HG03432 (cell line): Measurements from ENCODE around the gene PPFIBP1.
"Not testable (repeated sequence)": the region's sequence is repeated elsewhere in the genome, so short reads cannot be mapped to it uniquely, and the experiment has no call there.

ENCODE experiments used
- ATAC-seq: cut with Tn5 transposase; IDR thresholded peaks from one replicate; pipeline ENCODE4 v1.9.1; 2021; ENCODE audit warnings: mild to moderate bottlenecking, moderate library complexity; ENCODE audit not compliant: unreplicated experiment

PPFIBP1 gene

DNA sequence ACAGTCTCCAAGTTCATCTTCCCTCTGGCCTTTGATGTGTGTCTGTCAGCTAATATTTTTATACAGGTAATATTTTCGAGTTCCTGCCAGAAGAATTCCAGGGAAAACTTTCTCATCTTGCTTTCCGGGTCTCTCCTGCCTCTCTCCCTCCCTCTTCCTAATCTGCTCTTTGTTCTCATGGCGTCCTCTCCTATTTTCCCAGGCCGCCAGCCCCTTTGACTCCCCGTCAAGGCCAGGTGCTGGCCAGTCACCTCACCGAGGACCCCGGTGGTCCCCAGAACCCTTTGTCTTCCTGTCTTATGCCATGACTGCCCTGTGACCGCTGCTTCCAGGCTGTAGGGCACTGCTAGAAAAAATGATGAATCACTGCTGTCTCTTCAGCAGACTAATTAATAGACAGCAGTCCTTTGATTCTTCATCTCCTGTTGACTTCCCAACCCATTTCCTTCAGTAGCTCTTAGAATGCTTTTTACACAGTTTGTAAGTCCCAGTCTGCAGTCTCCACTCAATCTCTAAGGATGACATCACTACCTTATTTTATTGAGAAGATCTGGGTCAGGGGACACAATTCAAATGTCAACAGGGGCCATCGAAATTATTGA, 40.7 kb downstream of the PPFIBP1 start:
- no peak for ATAC-seq

DNA sequence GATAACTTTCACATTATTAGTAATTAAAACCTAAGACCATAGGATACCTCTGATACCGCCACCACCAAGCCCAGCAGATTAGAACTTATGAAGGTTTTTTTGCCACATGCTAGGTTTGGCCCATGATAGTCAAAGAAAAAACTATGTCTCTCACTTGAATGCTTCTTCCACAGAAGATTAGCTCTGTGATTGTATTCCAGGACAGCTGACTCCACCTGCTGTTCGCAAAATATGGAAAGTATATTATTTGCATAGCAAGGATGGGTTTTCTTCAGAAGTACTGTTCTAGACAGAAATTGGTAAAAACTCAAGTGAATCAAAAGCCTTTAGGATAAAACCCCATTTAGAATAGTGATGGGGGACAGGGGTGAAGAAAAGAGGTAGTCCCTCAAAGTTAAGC, 42.2 kb downstream of the PPFIBP1 start:
- no peak for ATAC-seq

DNA sequence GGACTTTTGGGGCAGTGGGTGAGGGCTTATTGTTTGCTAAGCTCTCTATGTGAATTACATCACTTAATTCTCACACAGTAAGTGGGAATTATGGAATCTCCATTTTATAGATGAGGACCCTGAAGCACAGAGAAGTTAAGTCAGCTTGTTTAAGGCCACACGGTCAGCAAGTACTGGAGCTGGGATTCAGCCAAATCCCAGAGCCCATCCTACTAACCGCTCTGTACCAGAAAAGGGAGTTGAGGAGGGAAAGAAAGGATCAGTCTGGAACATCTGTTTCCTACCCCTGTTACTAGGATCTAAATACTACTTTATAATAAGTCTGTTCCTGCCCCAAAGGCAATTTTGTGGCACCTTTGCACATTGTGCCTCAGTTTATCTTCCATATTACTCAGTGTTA, 42.6 kb downstream of the PPFIBP1 start:
- ATAC-seq = no peak

DNA sequence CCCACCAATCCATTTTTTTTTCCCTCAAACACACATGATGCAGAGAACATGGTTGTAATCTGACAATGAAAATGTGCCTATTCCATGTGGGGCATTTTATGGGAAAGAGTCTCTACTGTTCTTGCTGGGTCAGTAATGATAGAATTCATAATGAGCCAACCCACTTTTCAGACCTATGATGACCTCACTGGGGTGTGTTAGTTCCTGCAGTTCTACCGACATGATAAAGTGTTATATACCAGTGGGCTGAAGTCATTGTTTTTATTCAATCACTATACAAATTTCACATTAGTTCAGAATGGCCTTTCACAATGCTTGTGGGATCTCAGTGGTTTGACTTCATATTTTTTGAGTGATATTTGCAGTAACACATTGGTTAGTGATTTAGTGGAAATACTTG, 47.5 kb downstream of the PPFIBP1 start:
- ATAC-seq = no peak

DNA sequence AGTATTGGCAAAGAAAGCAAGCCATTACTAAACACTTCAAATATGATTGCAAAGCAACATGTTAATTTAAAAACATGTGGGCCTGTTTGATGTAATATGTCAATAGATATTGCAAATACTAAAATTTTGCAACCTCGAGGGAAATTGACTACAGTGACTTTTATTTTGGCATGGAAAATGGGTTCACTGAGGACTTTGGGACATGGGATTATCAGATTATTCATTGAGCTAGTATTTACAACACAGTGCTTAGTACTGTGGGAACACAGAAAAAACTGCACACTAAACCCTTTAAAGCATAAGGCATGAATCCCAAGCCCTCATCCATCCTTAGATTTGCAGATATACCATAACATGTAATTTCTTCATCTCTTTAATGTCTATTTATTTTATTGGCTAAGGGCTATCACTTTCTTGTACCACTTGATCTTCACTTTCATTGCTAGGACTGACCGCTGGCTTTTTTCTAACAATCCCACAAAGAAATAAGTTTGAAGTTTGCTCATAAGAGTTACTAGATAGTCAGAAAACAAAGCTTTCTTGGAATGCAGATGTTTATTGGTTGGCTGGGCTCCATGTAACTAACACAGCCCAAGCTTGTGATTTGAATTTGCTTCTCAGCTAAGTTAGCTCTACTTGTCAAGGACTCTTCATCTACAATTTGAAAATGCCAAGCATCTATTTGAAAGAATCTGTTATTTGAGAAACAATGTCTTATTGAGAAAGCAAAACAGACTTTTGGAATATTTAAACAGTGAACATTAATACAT, 48.7 kb downstream of the PPFIBP1 start:
- no peak for ATAC-seq

DNA sequence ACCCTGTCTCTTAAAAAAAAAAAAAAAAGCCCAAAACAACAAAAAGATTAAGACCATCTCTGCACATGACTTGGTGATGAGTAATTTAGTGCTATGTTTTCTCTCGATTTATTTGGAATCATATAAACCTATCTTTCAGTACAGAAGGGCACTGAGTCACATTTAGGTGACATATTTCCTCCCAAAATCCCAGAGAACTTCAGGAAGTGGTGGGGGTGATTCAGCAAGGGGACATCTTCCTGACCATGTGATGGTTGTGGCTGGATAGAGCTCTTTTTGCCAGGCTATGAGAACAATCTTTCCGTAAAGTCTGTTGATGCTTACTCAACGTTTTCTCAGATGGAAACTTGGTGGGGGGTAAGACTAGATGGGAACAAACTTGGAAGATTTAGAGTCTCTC, 50.0 kb downstream of the PPFIBP1 start:
- ATAC-seq = no peak

DNA sequence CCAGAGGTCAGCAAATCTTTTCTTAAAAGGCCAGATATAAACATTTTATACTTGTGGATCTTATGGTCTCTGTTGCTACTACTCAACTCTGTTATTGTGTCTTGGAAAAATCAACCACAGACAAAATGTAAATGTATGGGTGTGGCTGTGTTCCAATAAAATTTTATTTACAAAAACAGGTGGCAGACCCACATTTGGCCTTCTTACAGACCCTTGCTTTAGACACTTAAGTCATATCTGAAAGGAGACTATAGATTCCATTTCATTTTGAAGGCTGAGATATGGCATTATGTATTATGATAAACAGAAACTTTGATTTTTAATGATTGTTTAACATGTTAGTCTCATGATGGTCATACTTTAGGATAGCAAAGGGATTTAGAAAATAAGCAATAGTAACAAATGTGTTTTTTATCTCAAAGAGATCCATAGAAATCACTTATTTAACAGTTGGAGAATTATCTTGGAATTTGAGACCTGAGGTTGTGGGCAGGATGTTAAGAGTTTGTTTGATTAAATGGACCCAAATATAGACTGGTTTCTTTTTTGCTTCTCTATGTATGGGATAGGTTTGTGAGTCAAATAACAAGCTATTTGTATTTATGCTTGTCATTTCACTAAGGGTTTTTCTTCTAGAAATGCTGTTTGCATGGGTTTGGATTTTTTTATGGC, 51.2 kb downstream of the PPFIBP1 start:
- ATAC-seq = no peak

DNA sequence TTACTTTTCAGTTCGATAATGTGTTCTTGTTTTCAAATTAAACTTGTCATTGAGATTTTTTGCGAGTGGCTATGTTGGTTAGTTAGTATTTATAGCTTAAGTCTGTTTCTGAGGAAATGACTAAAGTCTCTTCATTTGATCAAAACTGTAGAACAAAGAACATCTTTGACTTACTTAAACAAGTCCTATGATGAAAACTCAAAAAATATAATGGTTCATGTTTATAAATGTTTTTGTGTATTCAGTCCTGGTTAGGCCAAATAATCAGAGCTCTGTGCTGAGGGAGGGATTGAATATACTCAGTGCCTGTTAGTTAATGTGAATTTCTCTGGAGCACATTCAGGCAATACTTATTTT, 51.7 kb downstream of the PPFIBP1 start:
- ATAC-seq = no peak

DNA sequence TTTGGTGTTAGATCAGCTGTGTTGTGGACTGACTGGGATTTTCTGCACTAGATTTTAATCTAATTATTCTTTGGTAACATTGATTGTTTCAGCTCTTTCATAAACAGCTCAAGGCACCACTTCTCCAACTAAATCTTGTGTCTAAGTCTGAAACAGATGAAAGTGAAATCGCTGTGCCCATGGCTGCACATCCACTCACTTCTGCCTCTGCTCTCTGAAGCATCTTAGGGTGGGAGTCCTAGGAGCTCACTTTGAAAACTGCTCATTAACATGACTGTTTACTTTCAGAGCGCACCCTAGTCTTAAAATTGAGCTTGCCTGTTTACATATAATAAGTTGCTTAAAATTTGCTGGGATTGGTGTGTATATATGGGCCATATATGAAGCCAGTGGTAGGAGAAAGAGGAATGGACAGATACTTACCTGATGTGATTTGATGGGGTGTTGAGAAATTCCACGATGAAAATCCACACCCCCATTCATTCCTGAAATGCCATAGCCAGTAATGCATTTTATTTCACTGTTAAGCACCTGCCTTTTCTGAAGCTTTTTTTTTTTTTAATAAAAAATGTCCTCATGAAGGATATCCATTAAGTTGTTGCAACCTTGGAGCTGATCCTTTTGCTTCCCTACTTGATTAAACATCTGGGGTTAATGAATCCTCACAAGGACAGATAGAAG, 52.8 kb downstream of the PPFIBP1 start:
- no peak for ATAC-seq

DNA sequence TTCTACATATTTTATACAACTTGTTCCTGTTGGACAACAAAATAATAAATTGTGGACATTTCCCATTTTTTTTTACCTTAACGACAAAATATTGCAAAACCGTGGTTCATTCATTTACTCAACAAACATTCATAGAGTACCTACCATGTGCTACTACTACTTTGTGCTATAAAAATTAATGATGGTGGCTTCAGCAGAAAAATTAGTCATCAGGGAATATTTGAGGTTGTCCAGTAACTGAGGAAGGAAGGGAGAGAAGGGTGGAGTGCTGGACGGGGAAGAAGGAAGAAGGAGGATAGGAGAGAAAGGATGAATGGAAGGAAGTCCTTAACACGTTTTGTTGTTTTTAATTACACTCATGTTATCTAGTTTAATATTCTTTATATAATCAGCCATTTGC, 53.7 kb downstream of the PPFIBP1 start:
- ATAC-seq = no peak

DNA sequence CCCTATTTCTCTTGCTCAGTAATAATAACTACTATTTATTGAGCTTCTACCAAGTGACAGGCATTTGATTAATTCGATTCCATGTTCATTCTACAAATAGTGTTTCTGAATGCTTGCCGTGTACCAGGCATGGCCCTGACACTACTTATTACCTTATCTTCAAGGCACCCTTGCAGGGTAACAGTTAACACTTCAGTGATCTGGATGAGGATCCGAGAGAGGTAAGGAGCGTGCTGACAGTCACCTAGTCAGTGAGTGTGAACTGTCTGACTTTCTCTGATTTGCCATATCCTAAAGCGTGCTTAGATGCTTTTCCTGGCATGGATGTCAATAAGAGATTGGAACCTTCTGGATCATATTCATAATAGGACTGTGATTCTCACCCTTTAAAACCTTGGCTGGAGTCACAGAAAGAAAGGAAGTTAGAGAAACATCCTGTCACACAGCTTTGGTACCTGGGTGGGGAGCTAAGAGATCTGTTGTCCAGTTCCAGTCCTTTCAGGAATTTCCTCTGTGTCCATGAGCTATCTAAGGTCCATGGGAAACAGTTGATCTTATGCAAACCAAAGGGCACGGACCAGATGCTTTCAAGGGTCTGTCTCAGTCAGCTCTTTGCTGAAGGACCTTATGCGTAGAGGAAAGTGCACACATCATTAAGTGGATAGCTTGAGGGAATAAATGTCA, 54.8 kb downstream of the PPFIBP1 start:
- ATAC-seq = peak; percentile 48

DNA sequence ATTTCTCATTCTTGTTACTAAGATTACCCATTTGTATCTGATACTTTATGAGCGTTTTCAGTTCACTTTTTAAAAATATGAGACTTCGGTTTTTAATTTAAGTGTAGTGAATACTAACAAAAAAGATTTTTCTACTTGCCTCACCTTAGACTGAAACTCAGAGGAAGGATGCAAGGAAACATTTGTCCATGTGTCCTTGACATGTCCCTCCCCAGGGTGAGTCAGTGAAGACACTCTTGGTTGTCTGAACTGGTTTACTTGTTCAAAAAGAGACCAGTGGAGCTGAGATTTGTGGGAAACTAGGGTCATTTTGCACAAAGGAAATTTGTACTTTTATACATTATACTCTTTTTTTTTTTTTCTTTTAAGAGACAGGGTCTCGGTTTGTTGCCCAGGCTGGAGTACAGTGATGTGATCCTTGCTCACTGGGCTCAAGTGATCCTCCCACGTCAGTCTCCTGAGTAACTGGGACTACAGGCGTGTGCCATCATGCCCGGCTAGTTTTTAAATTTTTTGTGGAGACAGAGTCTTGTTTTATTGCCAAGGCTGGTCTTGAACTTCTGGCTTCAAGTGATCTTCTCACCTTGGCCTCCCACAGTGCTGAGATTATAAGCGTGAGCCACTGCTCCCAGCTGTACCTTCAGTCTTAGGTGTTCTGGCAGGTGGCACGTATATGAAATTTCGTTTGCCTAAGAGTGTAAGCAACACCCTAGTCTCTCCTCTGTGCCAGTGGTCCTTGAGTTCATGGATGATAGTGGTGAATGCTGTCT, 56.7 kb downstream of the PPFIBP1 start:
- no peak for ATAC-seq

DNA sequence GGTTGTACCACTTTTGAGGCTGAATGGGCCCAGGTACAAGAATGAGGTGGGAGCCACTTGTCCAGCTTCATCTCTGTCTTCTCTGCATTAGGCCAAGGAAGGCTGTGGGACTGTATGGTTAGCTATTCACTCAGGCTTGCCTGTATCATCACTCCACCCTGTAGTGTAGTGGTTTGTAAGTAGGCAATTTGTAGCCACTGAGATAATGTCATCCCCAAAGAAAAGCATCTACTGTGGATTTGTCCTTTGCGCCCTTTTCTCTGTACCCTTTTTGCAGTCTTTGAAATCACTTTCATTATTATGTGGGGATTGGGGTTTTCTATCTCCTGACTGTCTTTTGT, 57.3 kb downstream of the PPFIBP1 start:
- not testable (repeated sequence) for ATAC-seq

DNA sequence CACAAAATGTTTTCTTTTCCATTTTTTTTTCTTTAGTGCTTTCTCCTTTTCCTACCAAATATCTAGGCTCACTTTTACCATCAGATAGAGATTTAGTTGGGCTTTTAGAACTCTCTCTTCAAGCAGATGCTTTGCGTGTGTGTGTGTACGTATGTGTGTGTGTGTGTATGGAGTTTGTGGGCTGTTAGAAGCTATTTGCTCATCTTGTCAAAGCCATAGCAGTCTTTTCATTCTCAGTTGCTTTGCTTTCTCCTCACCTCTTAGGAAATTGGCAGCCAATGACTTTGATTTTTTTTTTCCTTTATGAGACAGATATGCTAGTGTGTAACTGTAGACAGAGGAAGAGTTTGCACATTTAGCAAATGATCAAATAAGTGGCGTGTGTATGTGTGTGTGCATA, 57.8 kb downstream of the PPFIBP1 start:
- ATAC-seq = not testable (repeated sequence)

DNA sequence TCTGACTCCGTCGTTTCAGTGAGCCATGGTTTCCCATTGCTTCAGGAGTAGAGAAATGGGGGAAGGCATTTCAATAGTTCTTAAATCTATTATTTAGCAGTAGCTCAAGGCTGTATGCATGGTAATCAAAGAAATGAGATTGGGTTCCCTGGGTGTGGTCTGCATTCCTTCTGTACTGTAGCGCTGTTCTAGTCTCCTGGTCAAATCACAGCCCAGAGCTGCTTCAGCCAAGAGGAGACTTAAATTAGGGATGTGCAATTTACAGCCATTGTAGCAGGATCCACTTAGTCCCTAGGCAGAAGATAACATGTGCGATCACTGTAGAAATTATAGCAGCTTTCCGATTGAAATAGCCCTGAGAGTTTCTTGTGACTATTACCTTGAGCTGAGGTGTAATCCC, 58.4 kb downstream of the PPFIBP1 start:
- ATAC-seq = not testable (repeated sequence)

DNA sequence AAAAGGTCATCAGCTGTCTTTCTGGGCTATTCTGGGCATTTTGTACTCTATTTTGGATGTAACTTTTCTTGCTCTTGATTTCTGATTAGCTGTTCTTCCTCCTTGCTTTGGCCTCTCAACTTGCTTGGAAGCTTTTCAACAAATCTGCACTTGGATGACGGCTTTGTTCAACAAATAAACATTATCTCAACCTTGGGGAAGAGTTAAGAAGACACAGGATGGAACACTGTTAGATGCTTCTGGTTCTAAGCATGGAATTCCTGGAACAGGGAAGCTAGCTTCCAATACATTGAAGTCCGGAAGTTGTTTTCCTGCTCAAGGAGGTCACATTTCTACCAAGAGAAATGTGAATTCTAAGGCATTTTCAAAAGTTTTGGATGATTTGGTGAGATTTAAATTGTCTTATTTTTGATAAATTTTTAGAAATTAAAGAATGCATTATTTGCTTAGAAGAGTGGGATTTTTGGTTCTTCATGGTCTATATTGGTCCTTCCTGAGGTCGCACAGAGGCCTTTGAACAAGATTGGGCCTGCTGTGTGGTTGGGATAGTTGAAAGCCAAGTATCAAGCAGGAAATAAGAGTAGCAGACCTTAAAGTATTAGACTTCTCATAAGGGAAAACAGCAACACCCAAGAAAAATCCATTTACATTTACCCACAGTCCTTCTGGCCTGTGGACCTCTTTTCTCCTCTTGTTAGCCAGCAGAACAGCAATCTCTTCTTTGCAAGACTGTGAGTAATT, 59.2 kb downstream of the PPFIBP1 start:
- no peak for ATAC-seq

DNA sequence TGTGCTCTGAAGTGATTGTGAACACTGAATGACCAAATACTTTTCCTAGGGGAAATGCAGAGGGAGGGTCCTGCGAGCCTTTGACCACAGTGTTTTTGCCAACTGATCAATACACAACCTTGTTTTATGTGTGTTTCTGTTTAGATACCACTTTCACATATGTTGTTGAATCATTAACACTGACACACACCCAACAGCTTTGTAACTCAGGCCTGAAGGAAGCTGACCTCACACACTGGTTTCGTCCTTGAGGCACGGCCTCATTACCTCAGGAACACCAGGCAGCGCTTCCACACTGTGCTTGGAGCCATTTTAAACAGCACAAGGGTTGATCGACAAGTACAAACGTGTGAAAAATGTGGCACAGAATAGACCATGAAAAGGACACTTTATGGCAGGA, 60.0 kb downstream of the PPFIBP1 start:
- ATAC-seq = no peak

DNA sequence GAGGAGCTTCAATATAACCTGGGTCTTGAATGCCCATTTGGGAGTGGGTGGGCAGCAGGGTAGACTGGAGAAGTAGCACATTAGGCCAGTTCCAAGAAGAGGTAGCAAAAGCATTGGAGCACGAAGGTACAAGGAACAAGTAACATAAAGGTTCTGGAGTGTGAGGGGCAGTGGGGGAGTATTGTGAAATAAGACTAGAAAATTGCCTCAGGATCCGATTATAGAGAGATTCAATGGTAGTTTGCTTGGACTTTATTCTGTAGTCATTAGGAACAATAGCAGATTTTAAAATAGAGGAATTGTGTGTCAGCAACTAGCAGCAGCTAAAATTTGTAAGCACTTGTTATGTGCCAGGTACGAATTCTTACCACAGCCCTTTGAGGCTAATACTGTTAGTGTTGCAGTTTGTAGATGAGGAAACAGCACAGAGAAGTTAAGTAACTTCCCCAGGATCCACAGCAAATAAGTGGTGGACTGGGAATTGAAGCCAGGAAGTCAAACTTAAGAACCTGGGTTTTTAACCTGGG, 61.8 kb downstream of the PPFIBP1 start:
- ATAC-seq = no peak

DNA sequence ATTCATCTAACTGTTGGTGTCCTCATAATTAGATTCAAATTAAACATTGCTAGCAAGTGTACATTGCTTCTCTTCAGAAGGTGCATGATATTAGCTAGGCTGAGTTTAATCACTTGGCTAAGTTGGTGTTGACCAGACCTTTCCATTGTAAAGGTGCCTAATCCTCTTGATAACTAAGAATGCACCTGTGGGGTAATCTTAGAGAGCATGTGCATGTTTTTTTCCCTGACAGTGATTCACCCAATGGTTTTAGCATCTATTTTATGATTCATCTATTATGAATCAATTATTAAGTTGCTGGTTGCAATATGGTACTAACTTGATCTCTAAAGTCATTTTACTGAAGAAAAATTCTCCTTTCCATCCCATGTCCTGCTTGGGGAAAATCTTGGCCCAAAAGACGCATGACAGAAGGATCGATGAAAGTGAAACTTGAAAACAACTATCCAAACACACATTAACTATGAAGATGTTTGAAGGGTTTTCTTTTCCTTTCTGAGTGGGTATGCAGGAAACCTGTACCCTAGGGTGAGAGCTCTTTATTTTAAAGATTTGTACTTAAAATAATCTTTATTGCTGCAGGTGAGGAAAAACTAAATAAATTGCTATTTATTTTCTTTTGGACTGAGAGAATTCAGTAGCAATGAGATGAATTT, 64.2 kb downstream of the PPFIBP1 start:
- ATAC-seq = not testable (repeated sequence)
